RWPE2 (cell line): ENCODE results near the gene SLC44A2.

ENCODE experiments used
- ATAC-seq: fragments of 200-7000 bp; cut with Tn5 transposase; 3 replicates; pipeline ENCODE4 v1.9.1; 2021; ENCODE audit warnings: low read depth
- DNase-seq: peaks from one replicate; pipeline ENCODE4 v3.0.0-alpha.2; 2020; ENCODE audit warnings: low spot score
- H3K27ac ChIP-seq: fragments of 450-650 bp; 2 replicates; pipeline ENCODE4 v1.5.1; 2017; ENCODE audit warnings: mild to moderate bottlenecking; ENCODE audit not compliant: poor library complexity, severe bottlenecking
- H3K27me3 ChIP-seq: fragments of 250-450 bp; sonication (Bioruptor Pico); 2 replicates; pipeline ENCODE4 v1.5.1; 2021; ENCODE audit warnings: mild to moderate bottlenecking, moderate library complexity; ENCODE audit not compliant: insufficient read depth, poor library complexity, severe bottlenecking
- H3K36me3 ChIP-seq: fragments of 250-450 bp; sonication (Bioruptor Pico); 2 replicates; pipeline ENCODE4 v1.5.1; 2020; ENCODE audit warnings: low read depth, mild to moderate bottlenecking, moderate library complexity
- H3K4me1 ChIP-seq: fragments of 250-450 bp; sonication (Bioruptor Pico); 2 replicates; pipeline ENCODE4 v1.5.1; 2021; ENCODE audit warnings: mild to moderate bottlenecking, moderate library complexity; ENCODE audit not compliant: insufficient read depth, poor library complexity, severe bottlenecking
- H3K4me3 ChIP-seq: fragments of 250-450 bp; sonication (Bioruptor Pico); 2 replicates; pipeline ENCODE4 v1.5.1; 2021; ENCODE audit warnings: mild to moderate bottlenecking, moderate library complexity; ENCODE audit not compliant: severe bottlenecking
- H3K9me3 ChIP-seq: fragments of 250-450 bp; sonication (Bioruptor Pico); 2 replicates; pipeline ENCODE4 v1.5.1; 2021; ENCODE audit warnings: mild to moderate bottlenecking, moderate library complexity; ENCODE audit not compliant: severe bottlenecking
- CTCF ChIP-seq: fragments of 450-650 bp; IDR thresholded peaks from one replicate; pipeline ENCODE4 v1.5.1; 2017; ENCODE audit warnings: mild to moderate bottlenecking, moderate library complexity; ENCODE audit not compliant: poor library complexity, severe bottlenecking

Gene SLC44A2

DNA sequence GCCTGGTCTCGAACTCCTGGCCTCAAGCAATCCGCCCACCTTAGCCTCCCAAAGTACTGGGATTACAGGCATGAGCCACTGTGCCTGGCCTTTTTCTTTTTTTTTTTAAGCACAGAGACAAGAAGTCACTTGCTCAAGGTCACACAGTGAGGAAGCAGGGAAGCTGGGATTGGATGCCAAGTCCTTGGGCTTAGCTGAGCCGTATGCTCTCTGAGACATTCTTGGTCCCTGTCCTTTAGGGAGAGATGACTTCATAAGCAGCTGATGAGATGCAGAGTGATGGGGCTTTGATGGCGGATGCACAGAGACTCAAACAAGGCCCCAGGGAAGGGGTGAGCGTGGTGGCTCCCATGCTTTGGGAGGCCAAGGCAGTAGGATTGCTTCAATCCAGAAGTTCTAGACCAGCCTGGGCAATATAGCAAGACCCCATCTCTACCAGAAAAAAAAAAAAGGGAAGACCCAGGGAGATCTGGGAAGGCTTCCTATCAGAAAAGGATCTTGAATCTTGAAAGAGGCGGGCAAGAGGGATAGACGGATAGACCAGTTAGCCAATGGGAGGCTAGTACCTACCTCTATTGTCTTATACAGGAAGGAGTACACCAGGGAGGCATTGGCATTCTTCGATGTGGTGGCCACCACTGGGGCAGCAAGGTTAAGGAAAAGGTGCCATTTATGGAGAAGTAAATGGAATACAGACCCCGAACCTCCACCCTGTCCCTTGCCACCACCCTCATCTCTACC, 42.1 kb upstream of the SLC44A2 start:
- no peak for ATAC-seq
- Histone ChIP-seq H3K4me3 (no peak overlapping the region), H3K9me3 (no peaks in the 10 kb centered on the region), H3K36me3 (peaks cover 55% of the 10 kb centered on the region), H3K4me1 (peaks cover 5% of the 10 kb centered on the region), H3K27ac (no peak overlapping the region), H3K27me3 (no peaks in the 10 kb centered on the region)
- no peak for DNase-seq
- no peak for TF ChIP-seq CTCF

GRCh38 chr19:10586396-10586795, 39.0 kb upstream of the SLC44A2 start:
- H3K4me3 ChIP-seq, result peak overlapping the region; percentile 79
- no peaks in the 10 kb centered on the region for H3K27me3 ChIP-seq
- DNase-seq (no peak), ATAC-seq (no peak)
- H3K9me3 ChIP-seq, result no peaks in the 10 kb centered on the region
- peaks cover 5% of the 10 kb centered on the region for H3K4me1 ChIP-seq
- peaks cover 23% of the 10 kb centered on the region for H3K36me3 ChIP-seq
- TF ChIP-seq CTCF, result no peak
- peak overlapping the region; percentile 42 for H3K27ac ChIP-seq

- Histone ChIP-seq H3K27ac (peak within 1 kb of the TSS; percentile 42), H3K9me3 (no peaks in the 10 kb centered on the region), H3K4me3 (peak within 1 kb of the TSS; percentile 79), H3K36me3 (peaks cover 17% of the 10 kb centered on the region), H3K27me3 (no peaks in the 10 kb centered on the region), H3K4me1 (peaks cover 5% of the 10 kb centered on the region)
- no peak for TF ChIP-seq CTCF
- ATAC-seq (peak; percentile 88), DNase-seq (peak; percentile 72)
These were observed 38.1 kb upstream of the SLC44A2 start, which contains the start of gene AP1M2 for GRCh38 chr19:10587022-10587838. AP1M2 (minus strand) TSS chr19:10587312; CDS start chr19:10587231, 81 bp downstream.

DNA sequence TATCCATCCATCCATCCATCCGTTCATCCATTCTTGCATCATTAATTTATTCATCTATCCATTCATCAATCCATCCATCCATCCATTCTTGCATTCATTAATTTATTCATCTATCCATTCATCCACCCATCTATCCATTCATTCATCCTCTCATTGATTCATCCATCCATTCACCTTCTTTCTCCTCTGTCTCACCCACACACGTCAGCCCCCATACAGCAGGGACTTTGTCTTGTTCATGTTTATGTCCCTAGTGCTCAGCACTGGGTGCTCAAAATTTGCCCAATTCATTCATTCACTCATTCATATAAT, 37.6 kb upstream of the SLC44A2 start:
- Histone ChIP-seq H3K4me1 (peaks cover 5% of the 10 kb centered on the region), H3K4me3 (no peak overlapping the region), H3K27ac (no peak overlapping the region), H3K9me3 (no peaks in the 10 kb centered on the region), H3K27me3 (no peaks in the 10 kb centered on the region), H3K36me3 (peaks cover 17% of the 10 kb centered on the region)
- TF ChIP-seq CTCF, result no peak
- ATAC-seq (no peak), DNase-seq (no peak)
